ENCODE measurements around the gene LRP1-AS.

DNA sequence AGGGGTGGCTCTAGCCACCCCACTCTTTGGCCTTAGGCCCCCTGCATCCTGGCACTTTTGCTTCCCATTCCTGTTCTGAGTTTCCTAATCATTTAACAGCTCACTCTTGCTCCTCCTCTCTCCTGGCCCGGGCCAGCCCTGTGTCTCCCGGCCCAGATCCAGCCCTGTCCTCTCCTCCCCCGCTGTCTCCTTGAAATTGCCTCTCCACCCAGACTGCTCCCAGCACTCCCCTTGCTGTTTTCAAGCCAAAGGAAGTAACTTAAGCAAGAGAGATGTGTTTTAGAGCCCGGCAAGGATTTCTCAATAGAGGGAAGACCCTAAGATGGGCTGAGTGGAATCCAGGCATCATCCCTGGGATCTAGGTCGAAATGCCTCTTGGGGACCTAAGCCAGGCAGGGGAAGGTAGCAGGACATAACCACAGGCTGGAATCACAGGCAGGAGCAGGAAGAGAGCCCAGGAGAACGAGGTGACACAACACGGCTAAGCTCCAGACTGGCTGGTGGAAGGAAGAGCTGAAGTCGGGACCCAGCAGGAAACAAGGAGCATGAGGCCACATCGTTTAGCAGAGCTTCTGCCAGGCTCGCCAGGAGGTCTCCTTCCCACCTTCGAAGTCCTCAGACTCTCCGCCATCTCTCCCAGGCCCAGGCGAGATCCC, 2.0 kb upstream of the LRP1-AS start:
- TF ChIP-seq, protein P1, sequence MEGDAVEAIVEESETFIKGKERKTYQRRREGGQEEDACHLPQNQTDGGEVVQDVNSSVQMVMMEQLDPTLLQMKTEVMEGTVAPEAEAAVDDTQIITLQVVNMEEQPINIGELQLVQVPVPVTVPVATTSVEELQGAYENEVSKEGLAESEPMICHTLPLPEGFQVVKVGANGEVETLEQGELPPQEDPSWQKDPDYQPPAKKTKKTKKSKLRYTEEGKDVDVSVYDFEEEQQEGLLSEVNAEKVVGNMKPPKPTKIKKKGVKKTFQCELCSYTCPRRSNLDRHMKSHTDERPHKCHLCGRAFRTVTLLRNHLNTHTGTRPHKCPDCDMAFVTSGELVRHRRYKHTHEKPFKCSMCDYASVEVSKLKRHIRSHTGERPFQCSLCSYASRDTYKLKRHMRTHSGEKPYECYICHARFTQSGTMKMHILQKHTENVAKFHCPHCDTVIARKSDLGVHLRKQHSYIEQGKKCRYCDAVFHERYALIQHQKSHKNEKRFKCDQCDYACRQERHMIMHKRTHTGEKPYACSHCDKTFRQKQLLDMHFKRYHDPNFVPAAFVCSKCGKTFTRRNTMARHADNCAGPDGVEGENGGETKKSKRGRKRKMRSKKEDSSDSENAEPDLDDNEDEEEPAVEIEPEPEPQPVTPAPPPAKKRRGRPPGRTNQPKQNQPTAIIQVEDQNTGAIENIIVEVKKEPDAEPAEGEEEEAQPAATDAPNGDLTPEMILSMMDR (IDR thresholded peaks at IDR 0.05): no peak
- TF ChIP-seq POLR2A (IDR thresholded peaks at IDR 0.05): no peak
